CD4-positive, alpha-beta T cell treated with Interleukin-2 at 100 ng/mL for 4 hours (primary cell): ENCODE data around the gene RBM41.

Experiments used
- DNase-seq: peaks from one replicate; pipeline ENCODE4 v3.0.0-alpha.2; 2020; ENCODE audit warnings: low spot score

RBM41 gene

DNA sequence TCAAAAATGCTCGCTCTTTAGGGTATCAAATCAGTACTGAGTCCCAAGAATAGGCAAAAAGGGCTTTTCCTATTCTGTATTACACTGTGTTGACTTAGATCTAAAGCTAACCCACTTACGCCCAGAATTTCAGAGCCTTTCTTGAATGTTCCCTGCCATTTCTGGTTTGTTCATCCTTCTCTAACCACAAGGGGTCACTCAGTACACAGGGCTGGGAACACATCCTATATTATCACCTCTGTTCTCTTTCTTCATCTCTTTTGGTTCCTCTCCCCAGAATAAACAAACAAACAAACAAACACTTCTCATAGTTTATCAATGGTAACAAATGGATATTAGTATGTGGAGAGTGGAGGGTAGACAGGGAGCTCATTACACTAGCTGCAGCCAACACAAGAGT is 93.1 kb downstream of the RBM41 start:
- peak; percentile 10 for DNase-seq

DNA sequence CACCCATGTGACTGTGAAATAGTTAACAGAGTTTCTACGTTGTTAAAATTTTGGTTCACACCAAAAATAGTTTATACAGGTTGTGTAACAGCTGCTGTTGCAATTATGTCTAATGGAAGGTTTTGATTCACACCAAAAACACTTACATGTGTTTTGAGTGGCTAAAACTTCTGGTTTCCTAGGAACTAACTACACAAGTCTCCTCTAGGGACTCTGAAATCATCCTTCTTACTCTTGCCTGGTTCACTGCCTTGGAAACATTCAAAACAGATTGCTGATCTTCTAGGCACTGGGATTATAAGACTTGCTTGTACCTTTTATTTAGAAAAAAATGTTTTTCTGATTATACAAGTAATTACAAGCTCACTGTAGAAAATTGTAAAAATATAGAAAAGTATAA is 103.7 kb downstream of the RBM41 start:
- no peak for DNase-seq
